ENCODE data around the gene LRP8. TPM values are rescaled to one million over a fixed set of nuclear protein-coding genes. Genes with fewer than 3 reads are reported as not detected.
"Not testable (repeated sequence)": the region's sequence is repeated elsewhere in the genome, so short reads cannot be mapped to it uniquely, and the experiment has no call there.

The LRP8 gene
- total RNA-seq, 1 donor from 2014 or later = 43.5 TPM

DNA sequence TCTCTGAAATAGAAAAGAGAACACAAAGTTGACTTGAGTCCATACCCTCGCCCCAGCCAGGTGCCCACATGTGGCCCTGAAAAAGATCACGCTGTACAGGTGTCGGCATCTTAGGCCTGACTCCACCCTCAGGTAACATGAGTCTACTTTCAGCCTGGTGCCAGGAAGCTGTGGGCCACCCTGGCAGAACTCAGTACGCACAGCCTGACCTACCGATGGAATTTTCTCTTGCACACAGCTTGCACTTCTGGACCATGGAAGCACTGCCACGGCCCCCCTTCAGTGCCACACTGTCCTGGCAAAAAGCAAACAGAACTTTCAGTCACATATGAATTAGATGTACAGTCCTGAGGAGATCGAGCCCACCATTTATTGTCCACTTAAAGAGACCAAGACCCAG, 109.7 kb downstream of the LRP8 start:
- no peak for DNase-seq (ENCODE audit: low read depth, low spot score)

DNA sequence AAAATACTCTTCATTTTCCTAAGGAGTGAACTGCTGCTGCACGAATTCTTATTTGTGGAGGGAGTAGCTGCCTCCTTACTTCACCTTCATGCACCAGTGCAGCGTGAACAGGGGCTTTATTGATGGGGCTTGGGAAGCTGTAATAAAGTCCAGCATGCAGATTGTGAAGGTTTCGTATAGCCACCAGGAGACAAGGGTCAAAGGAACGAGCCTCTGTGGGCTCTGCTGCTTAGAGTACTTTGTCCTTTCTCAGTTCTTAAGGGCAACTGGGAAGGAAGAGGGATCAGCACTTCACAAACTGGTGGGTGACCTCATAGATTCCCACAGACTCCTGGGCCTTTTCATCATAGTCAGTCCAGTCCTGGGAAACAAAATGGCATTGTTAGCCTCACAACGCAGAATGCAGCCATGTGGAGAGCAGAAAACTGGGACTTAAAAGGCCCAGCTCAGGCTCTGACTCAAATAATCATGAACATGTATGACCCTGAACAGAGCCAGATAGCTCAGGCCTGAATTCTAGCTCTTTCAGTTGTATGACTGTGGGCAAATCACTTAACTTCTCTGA, 113.4 kb downstream of the LRP8 start:
- no peak for DNase-seq (ENCODE audit: low read depth, low spot score)

DNA sequence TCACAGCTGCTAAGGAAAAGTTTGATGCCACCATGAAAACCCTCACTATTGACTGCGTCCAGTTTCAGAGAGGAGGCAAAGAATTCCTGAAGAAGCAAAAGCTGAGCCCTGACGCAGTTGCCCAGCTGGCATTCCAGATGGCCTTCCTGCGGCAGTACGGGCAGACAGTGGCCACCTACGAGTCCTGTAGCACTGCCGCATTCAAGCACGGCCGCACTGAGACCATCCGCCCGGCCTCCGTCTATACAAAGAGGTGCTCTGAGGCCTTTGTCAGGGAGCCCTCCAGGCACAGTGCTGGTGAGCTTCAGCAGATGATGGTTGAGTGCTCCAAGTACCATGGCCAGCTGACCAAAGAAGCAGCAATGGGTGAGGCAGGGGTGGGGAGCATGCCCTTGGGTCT, 116.9 kb downstream of the LRP8 start:
- no peak for DNase-seq (ENCODE audit: low read depth, low spot score)

DNA sequence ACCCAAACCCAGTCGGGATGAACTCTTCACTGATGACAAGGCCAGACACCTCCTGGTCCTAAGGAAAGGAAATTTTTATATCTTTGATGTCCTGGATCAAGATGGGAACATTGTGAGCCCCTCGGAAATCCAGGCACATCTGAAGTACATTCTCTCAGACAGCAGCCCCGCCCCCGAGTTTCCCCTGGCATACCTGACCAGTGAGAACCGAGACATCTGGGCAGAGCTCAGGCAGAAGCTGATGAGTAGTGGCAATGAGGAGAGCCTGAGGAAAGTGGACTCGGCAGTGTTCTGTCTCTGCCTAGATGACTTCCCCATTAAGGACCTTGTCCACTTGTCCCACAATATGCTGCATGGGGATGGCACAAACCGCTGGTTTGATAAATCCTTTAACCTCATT, 117.5 kb downstream of the LRP8 start:
- DNase-seq (ENCODE audit: low read depth, low spot score) = no peak

DNA sequence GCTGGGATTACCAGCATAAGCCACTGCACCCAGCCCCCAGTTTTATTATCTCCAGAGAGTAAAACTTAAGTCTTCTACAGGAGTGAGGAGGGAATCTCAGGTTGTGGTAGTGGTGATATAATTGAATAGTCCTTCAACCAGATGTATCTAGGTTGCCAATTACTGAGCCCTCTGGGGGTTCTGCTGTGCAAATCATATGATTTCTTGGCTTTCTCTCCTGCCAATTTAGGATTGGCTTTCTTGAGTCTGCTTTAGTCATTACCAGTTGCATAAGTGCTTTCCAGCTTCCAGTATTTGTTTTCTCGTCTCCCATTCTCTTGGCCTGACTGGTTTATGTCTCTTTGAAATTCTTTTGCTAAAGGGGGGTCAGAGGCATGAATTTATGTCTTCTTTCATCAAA, 120.1 kb downstream of the LRP8 start:
- DNase-seq (ENCODE audit: low read depth, low spot score) = no peak

DNA sequence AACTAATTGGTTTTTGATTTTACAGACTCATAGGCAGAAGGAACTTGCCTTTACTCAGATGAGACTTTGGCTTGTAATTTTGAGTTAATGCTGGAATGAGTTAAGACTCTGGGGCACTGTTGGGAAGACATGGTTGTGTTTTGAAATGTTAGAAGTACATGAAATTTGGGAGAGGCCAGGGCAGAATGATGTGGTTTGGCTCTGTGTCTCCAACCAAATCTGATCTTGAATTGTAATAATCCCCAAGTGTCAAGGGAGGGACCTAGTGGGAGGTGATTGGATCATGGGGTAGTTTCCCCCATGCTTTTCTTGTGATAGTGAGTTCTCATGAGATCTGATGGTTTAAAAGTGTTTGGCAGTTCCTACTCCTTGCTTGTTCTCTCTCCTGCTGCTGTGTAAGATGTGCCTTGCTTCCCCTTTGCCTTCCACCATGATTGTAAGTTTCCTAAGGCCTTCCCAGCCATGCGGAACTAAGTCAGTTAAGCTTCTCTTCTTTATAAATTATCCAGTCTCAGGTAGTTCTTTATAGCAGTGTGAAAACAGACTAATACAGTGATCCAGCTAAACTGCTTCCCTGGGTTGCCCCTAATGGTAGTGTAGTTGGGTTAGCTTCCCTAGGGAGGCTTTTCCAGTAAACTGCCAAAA, 121.0 kb downstream of the LRP8 start:
- DNase-seq (ENCODE audit: low read depth, low spot score) = no peak

DNA sequence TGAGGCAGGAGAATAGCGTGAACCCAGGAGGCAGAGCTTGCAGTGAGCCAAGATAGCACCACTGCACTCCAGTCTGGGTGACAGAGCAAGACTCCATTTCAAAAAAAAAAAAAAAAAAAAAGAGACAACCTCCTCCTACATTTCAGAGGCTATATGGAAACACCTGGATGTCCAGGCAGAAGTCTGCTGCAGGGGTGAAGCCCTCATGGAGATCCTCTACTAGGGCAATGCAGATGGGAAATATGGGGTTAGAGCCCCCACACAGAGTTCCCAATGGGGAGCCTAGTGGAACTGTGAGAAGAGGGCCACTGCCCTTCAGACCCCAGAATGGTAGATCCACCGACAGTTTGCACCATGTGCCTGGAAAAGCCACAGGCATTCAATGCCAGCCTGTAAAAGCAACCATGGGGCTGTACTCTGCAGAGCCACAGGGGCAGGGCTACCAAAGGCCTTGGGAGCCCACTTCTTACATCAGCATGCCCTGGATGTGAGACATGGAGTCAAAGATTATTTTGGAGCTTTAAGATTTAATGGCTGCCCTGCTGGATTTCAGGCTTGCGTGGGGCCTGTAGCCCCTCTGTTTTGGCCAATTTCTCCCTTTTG, 121.7 kb downstream of the LRP8 start:
- DNase-seq (ENCODE audit: low read depth, low spot score) = not testable (repeated sequence)

DNA sequence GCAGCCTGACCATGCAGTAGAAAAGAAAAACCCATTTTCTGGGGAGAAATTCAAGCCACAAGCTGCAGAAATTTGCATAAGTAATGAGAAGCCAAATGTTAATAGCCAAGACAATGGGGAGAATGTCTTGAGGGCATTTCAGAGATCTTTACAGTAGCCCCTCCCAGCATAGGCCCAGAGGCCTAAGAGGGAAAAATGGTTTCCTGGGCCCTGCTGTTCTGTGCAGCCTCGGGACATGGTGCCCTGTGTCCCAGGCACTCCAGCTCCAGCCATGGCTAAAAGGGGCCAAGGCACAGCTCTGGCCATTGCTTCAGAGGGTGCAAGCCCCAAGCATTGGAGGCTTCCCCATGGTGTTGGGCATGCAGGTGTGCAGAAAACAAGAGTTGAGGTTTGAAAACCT, 122.4 kb downstream of the LRP8 start:
- not testable (repeated sequence) for DNase-seq (ENCODE audit: low read depth, low spot score)

DNA sequence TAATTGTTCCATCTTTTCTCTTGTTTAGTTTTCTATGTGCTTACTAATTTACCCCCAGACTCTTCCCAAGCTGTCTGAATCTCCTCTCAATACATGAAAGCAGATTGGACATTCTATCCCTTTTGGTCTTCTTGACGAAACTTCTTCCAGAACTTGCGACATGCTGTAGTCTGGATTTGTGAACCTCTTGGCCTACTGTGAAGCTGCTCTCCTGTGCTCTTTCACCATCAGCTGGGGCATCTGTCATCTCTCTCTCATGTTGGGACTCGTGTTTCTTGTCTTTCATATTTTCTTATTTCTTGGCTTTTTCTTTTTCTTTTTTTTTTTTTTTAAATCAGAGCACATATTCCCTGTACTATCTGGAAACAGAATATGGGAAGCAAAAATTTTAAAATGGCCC, 124.4 kb downstream of the LRP8 start:
- DNase-seq (ENCODE audit: low read depth, low spot score) = no peak

DNA sequence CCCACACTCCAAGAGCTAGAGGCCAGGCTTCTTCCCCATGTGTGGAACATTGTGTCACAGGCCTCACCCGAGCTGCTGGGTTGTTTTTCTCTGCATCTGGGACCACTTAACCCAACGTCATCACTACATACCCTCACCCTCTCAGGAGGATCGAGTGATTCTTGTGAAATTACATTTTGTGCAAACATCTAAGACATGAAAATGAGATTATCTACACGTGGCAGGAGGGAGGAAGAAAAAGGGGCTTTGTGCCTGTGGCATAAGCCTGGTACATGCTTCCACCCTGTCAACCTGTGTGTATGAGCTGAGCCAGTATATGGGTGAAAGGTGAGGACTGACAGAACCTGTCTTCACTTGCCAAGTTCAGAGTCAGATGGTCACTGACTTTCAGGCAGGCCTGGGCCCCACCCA, 129.6 kb downstream of the LRP8 start:
- DNase-seq (ENCODE audit: low read depth, low spot score) = no peak

DNA sequence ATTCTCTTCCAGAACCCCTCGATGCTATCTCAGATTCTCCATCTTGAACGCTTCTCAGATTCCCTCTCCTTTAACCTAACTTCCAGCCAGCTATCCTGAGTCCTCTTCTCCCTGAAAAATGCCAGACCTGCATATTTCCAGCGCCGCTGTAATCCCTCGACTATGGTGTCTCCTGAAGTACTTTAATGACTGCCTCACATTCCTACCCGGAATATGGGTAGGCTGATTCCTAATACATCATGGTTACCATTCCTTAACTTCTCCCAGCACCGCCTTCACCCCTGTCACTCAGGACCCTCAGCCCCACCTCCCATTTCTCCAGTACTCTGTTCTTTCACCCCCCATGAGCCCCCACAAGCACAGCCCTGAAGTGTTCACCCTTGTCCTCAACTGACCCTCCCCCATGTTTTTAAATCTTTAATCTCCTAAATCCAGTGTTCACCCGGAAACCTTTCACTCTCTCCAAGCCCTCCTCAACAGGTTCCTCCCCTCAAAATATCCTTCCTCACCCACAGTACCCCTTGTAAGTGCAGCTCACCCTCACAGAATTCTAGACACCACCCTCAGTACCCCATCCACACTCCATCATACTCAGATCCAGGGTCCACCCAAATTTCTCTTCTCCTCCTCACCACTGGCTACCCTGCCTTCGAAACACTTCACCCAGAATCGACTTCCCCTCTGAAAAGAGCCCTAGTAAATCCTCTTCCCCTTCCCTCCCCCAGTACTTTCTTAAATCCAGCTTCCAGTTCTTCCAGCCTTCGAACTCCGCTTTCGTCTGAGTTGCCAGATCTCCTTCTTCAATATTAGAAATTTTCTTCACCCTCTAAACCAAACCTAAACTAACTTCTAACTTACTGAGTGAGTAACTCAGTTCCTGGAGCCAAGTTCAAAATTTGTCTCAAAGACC, 130.3 kb downstream of the LRP8 start:
- no peak for DNase-seq (ENCODE audit: low read depth, low spot score)

DNA sequence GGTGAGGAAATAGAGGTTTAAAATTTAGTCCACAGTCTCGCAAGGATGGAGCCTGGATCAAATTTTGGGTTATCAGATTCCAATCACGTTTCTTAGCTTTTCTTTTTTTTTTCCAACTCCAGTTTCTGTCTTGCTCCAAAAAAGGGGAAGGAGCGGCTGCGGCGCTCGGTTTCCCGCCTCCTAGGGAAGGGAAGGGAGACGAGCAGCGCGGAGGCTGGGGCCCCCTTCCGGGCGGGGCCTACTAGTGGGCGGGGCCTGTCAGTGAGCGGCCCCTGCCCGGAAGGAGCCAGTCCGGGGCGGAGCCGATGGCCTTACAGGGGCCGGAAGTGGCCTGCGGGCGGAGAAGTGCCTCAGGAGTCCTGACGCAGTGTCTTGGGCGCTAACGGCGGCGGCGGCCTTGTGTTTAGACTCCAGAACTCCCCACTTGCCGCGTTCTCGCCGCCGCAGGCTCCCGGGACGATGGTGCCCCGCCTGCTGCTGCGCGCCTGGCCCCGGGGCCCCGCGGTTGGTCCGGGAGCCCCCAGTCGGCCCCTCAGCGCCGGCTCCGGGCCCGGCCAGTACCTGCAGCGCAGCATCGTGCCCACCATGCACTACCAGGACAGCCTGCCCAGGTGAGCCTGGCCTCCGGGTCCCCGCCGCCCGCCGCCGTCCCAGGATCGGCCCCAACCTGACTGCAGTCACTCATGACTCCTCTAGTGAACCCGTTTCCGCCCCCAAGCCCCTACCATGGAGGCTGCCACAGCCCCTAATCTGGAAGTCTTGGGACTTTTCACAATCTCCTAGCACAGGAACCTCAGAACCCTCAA, 131.2 kb downstream of the LRP8 start, which contains the start of gene CPT2:
Gene CPT2, plus strand, starts transcription at position 340 of the 806 bp plus-strand sequence. Its CDS starts 120 bp downstream, at position 460.
- peak; percentile 52 for DNase-seq (ENCODE audit: low read depth, low spot score)

DNA sequence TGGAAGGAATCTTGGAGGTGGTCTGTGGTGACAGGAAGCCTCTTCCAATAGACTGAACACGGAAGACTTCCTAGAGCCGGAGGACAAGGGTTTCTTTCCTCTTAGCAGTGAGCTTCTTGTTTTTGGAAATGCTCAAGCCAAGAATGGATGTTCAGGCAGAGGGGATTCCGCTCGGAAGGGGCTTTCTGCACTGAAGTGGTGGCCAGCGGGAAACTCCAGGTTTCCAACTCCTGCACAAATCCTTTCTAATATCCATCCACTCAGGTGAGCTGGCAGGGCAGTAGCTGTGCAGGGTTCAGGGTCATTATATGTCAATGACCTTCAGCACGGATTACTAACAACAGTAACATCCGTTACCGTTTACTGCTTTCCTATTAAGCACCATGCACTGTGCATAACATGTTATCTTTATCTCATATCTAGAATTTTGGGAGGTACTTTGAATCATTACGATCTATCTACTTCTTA, 131.8 kb downstream of the LRP8 start:
- DNase-seq (ENCODE audit: low read depth, low spot score) = no peak

DNA sequence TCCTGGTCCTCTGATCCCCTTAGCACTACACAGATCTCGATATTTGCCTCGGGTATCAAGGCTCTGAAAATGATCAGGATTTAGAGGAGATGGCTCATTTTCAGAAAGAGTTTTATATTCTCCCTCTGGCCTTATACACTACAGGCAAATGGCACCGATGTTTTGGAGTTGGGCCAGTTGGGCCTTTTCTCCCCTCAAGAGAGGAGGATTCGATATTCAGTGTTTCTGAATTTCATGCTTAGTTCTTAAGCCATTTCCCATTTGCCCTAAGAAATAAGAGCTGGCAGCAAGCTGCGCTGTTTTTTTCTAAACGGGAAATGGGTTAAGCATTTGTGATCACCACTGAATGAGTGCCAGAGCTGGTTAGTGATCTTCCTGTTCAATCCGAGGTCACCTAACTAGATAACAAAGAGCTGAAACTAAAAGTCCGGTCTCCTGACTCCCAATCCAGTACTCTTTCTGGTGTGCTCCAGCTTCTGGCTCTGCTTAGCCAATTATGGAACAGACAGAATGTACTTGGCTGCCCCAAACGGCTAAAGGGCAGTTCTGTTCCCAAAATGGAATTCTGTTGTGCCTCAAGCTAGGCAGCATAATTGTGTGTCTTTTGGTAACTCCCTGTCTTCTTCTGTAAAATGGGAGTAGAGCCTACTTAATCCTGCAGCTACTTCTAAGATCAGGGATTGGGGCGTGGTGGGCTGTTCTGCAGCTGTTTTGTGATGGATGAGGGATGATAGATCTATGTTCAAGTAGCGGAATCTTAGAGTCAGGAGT, 132.4 kb downstream of the LRP8 start:
- no peak for DNase-seq (ENCODE audit: low read depth, low spot score)

Other genes starting within 250 kb of the LRP8 start
- gene SLC1A7, start 185.4 kb downstream of the LRP8 start, total RNA-seq = not detected in 2 replicates
- gene CPT2, start 131.2 kb downstream of the LRP8 start, total RNA-seq = 10.4 and 10.9 TPM in 2 replicates
- gene CZIB, start 107.4 kb downstream of the LRP8 start, total RNA-seq = 47.3 and 47.8 TPM in 2 replicates
- 56.3 and 78.5 TPM in 2 replicates for gene MAGOH, start 89.6 kb downstream of the LRP8 start, total RNA-seq
- not detected in 2 replicates for gene DMRTB1, start 131.3 kb upstream of the LRP8 start, total RNA-seq